ENCODE results near the gene QKI.

The QKI gene

DNA sequence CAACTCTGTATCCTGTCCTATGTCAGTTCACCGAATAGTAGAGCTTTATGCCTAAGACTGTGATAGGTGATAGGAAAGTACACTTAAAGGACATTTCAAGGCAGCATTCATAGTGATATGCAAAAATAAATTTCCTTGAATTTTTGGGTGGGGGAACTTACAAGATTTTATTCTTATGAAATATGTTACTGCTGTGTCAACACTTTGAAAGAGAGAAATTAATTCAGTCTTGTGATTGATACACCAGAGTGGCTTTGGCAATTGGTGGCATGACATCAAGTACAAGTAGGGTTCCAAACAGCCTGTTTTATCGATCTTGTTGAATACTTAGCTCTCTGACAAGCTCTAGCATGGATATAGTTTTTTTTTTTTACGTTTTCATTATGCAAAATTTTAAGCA, 72.3 kb downstream of the QKI start:
- no peak for DNase-seq (ENCODE audit: low read depth in 2 of 2)

- no peak for DNase-seq (ENCODE audit: low read depth in 2 of 2)
Observed at GRCh38 chr6:163487606-163488005, 73.1 kb downstream of the QKI start.

- no peak for DNase-seq (ENCODE audit: low read depth in 2 of 2)
Observed at GRCh38 chr6:163489584-163489983, 75.1 kb downstream of the QKI start.

DNA sequence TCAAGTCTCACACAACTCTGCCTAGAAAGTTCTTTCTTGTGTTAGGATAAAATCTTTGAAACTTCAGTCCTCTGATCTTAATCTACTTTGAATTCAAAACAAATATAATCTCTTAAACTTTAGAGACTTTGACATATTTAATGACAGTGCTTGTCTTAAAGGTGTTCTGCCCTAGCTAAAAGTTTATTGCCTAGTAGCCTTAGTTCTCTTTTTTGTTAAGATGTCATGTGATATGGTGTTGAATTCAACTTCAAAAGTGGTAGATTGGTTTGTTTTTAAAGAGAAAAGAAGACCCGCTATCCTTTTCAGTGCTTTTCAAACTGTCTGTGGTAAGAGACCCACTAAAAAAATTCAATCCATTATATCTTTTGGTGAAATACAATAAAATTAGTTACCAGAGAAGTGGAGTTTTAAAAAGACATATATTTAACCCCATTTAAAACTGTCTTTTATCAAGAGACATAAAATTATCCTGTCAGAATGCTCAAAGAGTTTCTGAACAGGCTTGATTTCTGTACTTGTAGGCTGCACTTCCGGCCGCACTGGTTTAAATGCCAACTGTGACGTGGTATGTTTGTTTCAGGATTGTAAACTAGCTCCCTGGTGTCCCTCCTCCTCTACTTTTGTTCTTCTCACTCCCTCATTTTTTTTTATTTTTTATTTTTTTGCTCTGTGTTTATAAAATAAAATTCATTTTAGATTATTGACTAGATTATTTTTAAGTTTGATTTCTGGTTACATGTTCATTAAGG, 76.5 kb downstream of the QKI start:
- no peak for DNase-seq (ENCODE audit: low read depth in 2 of 2)

DNA sequence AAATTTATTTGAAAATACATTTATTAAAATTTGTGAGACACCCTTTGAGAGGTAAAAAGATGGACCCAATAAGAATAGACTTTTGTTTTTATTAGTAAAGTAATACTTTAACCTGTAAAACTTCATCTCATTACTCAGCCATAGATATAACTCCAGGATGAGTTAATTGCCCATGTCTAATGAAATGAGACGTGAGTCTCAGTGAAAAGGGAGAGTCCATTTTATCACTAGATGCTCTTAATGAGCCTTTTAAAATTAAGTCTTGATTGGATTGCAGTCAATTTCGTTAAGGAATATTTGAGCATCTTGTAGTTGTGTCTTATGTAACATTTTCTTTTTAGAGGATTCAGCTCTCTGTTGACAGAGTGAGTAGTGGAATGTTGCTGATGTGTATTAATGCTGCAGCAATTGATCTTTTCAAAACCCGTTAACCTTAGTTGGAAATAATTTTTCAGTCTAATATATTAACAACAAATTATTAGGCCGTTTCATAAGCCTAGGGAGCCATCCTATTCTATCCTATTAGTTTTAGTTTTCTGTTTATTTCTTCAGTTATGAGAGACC, 77.3 kb downstream of the QKI start:
- DNase-seq (ENCODE audit: low read depth in 2 of 2) = no peak

DNA sequence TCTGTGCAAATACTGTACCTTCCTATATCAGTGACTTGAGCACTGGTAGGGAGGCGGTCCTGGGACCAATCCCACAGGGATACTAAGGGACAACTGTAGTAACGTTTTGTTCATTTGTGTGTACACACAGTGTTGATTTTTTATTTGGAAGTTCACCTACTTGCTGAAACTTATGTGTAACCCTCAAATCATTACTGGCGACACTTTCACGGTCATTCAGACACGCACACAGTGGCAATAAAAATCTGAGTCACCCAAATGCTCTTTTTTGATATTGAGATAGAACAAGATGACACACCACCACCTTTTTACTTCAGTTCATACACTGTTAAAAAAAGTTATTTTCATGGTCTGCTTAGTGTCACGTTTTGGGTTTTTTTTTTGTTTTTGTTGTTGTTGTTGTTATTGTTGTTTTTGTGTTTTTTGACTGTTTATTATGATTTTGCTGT, 79.8 kb downstream of the QKI start:
- no peak for DNase-seq (ENCODE audit: low read depth in 2 of 2)

DNA sequence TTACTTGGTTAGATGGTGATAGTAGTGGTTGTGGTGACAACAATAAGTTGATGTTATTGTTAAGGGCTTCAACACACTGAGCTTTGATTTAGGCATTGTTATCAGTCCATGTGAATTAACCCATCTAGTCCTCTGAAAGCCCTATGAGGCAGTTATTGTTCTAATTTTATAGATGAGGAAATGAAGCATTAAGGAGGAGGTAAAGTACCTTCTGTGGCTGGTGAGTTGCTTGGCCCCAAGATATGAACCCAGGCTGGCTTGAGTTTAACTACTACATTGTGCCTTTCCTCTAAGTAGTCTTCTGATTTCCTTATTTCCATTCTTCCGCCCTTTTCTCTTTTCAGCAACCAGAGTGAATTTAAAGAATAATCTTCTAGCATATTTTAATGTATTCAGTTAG, 81.7 kb downstream of the QKI start:
- DNase-seq (ENCODE audit: low read depth in 2 of 2) = no peak

DNA sequence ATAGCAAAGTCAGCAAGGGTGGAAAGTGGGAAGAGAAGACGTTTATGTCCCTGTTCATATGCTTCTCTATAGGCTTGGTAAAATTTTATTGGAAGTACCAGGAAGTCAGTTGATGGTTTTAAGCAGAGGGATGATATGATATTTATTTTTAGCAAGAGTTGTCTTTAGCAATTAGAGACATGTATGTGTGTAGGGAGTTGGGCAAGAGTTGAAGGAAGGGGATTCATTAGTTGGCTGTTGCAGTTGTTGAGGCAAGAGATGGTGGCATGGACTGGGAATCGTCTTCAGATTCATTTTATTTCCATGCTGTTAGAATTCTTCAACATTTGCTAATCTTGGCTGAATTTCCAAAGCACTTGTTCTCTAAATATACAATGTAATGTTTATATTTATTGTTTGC, 85.6 kb downstream of the QKI start:
- no peak for DNase-seq (ENCODE audit: low read depth in 2 of 2)

- DNase-seq (ENCODE audit: low read depth in 2 of 2) = no peak
Observed at GRCh38 chr6:163501026-163501425, 86.5 kb downstream of the QKI start.

- no peak for DNase-seq (ENCODE audit: low read depth in 2 of 2)
Observed at GRCh38 chr6:163501439-163501838, 86.9 kb downstream of the QKI start.

DNA sequence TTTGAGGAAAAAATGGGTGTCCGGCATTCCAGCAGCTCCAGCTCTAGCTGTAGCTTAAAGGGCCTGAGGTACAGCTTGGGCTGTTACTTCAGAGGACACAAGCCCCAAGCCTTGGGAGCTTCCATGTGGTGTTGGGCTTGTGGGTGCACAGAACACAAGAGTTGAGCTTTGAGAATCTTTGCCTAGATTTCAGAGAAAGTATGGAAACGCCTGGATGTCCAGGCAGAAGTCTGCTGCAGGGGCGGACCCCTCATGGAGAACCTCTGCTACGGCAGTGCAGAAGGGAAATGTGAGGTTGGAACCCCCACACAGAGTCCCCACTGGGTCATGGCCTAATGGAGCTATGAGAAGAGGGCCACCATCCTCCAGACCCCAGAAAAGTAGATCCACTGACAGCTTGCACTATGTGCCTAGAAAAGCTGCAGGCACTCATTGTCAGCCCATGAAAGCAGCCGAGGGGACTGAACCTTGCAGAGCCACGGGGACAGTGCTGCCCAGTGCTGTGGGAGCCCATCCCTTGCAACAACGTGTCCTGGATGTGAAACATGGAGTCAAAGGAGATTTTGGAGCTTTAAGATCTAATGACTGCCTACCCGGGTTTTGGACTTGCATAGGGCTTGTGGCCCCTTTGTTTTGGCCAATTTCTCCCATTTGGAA, 90.6 kb downstream of the QKI start:
- no peak for DNase-seq (ENCODE audit: low read depth in 2 of 2)

DNA sequence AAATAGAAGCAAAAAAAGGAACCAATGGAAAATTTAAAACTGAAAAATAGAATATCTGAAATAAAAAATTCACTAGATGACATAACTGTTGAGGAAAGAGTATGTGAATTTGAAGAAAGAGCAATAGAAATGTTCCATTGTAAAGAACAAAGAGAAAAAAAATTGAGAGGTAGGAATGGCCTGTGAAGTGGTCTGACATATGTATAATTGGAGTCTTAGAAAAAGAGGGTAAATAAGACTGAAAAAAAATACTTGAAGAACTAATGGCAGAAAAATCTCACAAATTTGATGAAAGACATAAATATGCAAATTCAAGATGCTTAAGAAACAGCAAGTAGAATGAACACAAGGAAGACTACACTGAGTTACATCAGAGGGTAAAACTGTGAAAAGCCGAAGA, 93.4 kb downstream of the QKI start:
- DNase-seq (ENCODE audit: low read depth in 2 of 2) = no peak

- DNase-seq (ENCODE audit: low read depth in 2 of 2) = no peak
Observed at GRCh38 chr6:163513003-163513402, 98.5 kb downstream of the QKI start.

DNA sequence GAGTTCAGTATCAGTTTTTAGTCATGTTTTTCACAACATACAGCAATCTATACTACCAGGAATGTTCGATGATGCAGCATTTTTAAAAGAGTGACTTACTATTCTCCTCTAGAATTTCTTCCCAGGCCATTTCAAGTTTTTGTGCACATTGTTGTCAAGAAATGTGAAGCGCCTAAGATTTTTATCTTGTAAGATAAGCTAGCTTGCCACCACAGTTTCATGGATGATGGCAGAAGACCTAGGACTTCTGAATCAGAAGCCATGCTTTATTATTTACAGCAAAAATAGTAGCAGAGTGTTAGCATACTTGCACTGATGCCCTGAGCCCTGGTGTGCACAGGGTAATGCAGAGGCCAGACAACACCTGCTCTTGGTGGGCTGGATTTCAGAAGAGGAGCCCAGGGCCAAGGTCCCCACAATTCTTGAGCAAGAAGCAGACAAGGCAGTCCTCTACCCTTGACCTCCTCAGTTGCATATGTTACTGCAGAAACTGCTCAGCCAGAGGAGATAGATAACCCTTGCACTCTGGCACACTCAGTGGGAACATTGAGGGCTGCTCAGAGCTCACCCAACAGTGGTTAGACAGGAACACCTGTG, 99.2 kb downstream of the QKI start:
- no peak for DNase-seq (ENCODE audit: low read depth in 2 of 2)

GRCh38 chr6:163516908-163517307, 102.4 kb downstream of the QKI start:
- DNase-seq (ENCODE audit: low read depth in 2 of 2) = no peak

GRCh38 chr6:163520956-163521355, 106.4 kb downstream of the QKI start:
- DNase-seq (ENCODE audit: low read depth in 2 of 2) = no peak

GRCh38 chr6:163522033-163522432, 107.5 kb downstream of the QKI start:
- DNase-seq (ENCODE audit: low read depth in 2 of 2) = no peak

GRCh38 chr6:163525926-163526325, 111.4 kb downstream of the QKI start:
- no peak for DNase-seq (ENCODE audit: low read depth in 2 of 2)

DNA sequence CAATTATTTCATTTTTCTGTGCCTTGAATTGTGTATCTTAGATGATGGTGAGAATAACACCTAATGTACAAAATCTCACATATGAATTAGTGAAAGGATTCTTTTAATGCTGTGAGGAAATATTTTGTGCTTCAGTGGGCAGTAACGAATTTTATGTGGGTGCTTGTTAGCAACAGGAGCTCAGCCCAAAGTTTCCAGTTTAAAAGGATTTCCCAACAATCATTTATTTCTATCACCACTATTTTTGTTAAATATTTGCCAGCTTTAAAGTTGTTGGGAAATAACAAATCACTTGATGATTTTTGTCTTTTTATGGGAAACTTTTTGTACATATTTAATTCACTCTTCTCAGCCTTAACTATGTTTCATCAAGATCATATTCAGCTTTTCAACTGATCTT, 111.8 kb downstream of the QKI start:
- no peak for DNase-seq (ENCODE audit: low read depth in 2 of 2)

- no peak for DNase-seq (ENCODE audit: low read depth in 2 of 2)
Observed at GRCh38 chr6:163527291-163527690, 112.8 kb downstream of the QKI start.

- DNase-seq (ENCODE audit: low read depth in 2 of 2) = no peak
Observed at GRCh38 chr6:163529605-163530004, 115.1 kb downstream of the QKI start.

- DNase-seq (ENCODE audit: low read depth in 2 of 2) = no peak
Observed at GRCh38 chr6:163530406-163530805, 115.9 kb downstream of the QKI start.

DNA sequence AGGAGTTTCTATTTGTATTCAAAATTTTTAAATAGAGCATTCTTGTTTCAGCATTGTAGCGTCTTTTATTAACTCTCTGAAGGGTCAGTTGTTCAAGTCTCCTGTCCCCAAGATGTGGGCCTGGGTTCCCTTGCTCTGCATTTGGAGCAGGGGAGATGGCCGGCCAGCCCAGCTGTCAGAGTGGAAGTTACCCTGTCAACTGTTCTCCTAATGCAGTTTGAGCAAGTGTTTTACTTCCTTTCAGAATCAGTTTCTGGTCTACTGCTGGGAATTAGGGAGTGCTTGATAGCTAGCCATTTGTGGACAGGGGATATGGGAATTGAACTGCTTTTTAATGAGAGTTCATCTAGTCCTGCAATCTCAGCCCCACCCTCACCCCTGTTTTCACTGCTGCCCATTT, 116.6 kb downstream of the QKI start:
- DNase-seq (ENCODE audit: low read depth in 2 of 2) = no peak
